HepG2 (cell line): Measurements from ENCODE around the gene PKD2L2. TPM values are rescaled to one million over a fixed set of nuclear protein-coding genes. Genes with fewer than 3 reads are reported as not detected.
A peak's percentile ranks its signal among the peaks of the same experiment; 100 is the strongest.

Experiments used
- ATAC-seq: fragments of 200-7000 bp; cut with Tn5 transposase; 3 replicates; pipeline ENCODE4 v1.9.1; 2020; ENCODE audit warnings: mild to moderate bottlenecking, moderate library complexity
- Bru-seq: library from RNA; stranded (reverse); fragments of 400-500 nt; gene quantifications from one replicate; lab custom pipeline; 2021; lab: Mats Ljungman, UMichigan
- BruChase-seq, 2 experiments: library from RNA; stranded (reverse); fragments of 400-500 nt; gene quantifications; one replicate each; lab custom pipeline; 2021; lab: Mats Ljungman, UMichigan
- BruUV-seq: library from RNA; stranded (reverse); fragments of 400-500 nt; replicated peaks from 2 replicates; lab custom pipeline; 2021; lab: Mats Ljungman, UMichigan
- CTCF ChIA-PET: fragments of 300-600 bp; formaldehyde crosslinking; extraction: SDS; loops from one replicate; lab custom pipeline; 2021; ENCODE audit warnings: low total read pairs, inconsistent platforms, low intra/inter-chr PET ratio; lab: Yijun Ruan, JAX
- POLR2A ChIA-PET: fragments of 350-600 bp; sonication (Branson Sonifier 250); formaldehyde crosslinking; loops from one replicate; lab custom pipeline; 2020; ENCODE audit warnings: antibody characterized with exemption, inconsistent platforms; lab: Yijun Ruan, JAX
- DNase-seq: peaks from one replicate; pipeline ENCODE4 v3.0.0-alpha.2; 2015; ENCODE audit warnings: low spot score
- FAIRE-seq: peaks from 3 replicates; lab custom pipeline; 2011; peaks lifted over from hg19 to GRCh38; lab: Jason Lieb, UNC
- H2AFZ ChIP-seq: one replicate; pipeline ENCODE4 v1.6.1; 2011; ENCODE audit warnings: low read length, inconsistent platforms
- H3K27ac ChIP-seq: fragments of 300-600 bp; 3 replicates; pipeline ENCODE4 v1.8.0; 2011; ENCODE audit warnings: mixed run types, mild to moderate bottlenecking, mixed read lengths, low read length, inconsistent platforms; ENCODE audit not compliant: insufficient read depth; ENCODE audit errors: extremely low read length
- H3K27me3 ChIP-seq, 2 experiments: fragments of 200-600 bp in 1 of 2; 2 replicates in 1 of 2; 3 replicates in 1 of 2; pipeline versions ENCODE4 v1.6.0 to v1.8.0; 2011; ENCODE audit warnings: low read length in 2 of 2, mild to moderate bottlenecking in 2 of 2, moderate library complexity in 2 of 2, inconsistent platforms in 1 of 2; ENCODE audit not compliant: insufficient read depth in 2 of 2, control insufficient read depth in 1 of 2
- H3K36me3 ChIP-seq, 2 experiments: fragments of 200-600 bp in 1 of 2; replicated peaks in 1 of 2; 2 replicates in 1 of 2; 3 replicates in 1 of 2; pipeline versions ENCODE4 v1.5.1 to v1.8.0; 2011; ENCODE audit warnings: low read length in 2 of 2, inconsistent platforms in 1 of 2; ENCODE audit not compliant: insufficient read depth in 2 of 2, control insufficient read depth in 1 of 2
- H3K4me1 ChIP-seq: 2 replicates; pipeline ENCODE4 v1.5.1; 2012; ENCODE audit warnings: low read length, inconsistent platforms; ENCODE audit not compliant: insufficient read depth
- H3K4me2 ChIP-seq: 2 replicates; pipeline ENCODE4 v1.6.0; 2011; ENCODE audit warnings: low read depth, low read length, inconsistent platforms
- H3K4me3 ChIP-seq, 3 experiments: fragments of 200-600 bp in 1 of 3; sonication (generic), shearing (Covaris generic) in 1 of 3; replicated peaks in 1 of 3; 2 replicates each; pipeline ENCODE4 v1.5.1; 2011 to 2016; ENCODE audit warnings: low read length in 3 of 3, inconsistent platforms in 2 of 3, low read depth in 2 of 3, mild to moderate bottlenecking in 2 of 3, control low read depth in 1 of 3, mixed read lengths in 1 of 3; ENCODE audit not compliant: insufficient read depth in 1 of 3
- H3K79me2 ChIP-seq: one replicate; pipeline ENCODE4 v1.6.1; 2011; ENCODE audit warnings: low read length, inconsistent platforms; ENCODE audit not compliant: insufficient read depth
- H3K9ac ChIP-seq: 2 replicates; pipeline ENCODE4 v1.6.0; 2011; ENCODE audit warnings: mild to moderate bottlenecking, low read depth, low read length, inconsistent platforms; ENCODE audit not compliant: insufficient read depth
- H3K9me3 ChIP-seq: 2 replicates; pipeline ENCODE4 v1.5.1; 2012; ENCODE audit warnings: mild to moderate bottlenecking, low read length
- H4K20me1 ChIP-seq: 2 replicates; pipeline ENCODE4 v1.6.0; 2011; ENCODE audit warnings: inconsistent platforms, mild to moderate bottlenecking, low read length, moderate library complexity; ENCODE audit not compliant: insufficient read depth
- ZBTB8A ChIP-seq: sonication (generic); formaldehyde crosslinking; IDR thresholded peaks from 2 replicates; pipeline ENCODE4 v1.4.0; 2020; ENCODE audit warnings: mild to moderate bottlenecking, low read depth, missing genetic modification reagents, borderline replicate concordance
- ZNF629 ChIP-seq: sonication (generic); formaldehyde crosslinking; conservative IDR thresholded peaks from 2 replicates; pipeline ENCODE4 v1.5.0; 2020; ENCODE audit warnings: missing genetic modification reagents
- WGBS: methylation state at CpG from one replicate; pipeline ENCODE4 v1.1.6; 2017; ENCODE audit warnings: low lambda C conversion rate; 5-methylcytosine and 5-hydroxymethylcytosine counted together
- in situ Hi-C: cut with HindIII; loops from 2 replicates; pipeline ENCODE4 v1.10.0; 2017; ENCODE audit warnings: low pct_unique_long_range_greater_than_20kb; ENCODE audit not compliant: extremely low pct_ligation_motif_present
- intact Hi-C: fragments of 100-400 bp; cut with micrococcal nuclease; formaldehyde crosslinking; loops from one replicate; pipeline ENCODE4 v1.10.0; 2022; ENCODE audit not compliant: unreplicated experiment
- long read RNA-seq, 2 experiments: library from RNA in 1 of 2; library from polyadenylated mRNA in 1 of 2; stranded (forward) in 1 of 2; unstranded in 1 of 2; transcript quantifications; one replicate each; pipeline ENCODE4 v2.0.0, GENCODE V29; 2019 to 2022
- polyA minus RNA-seq, 3 experiments: library from RNA; depleted of rRNA, polyadenylated mRNA; stranded (reverse); fragments of >200 nt; gene quantifications; 2 replicates each; pipeline ENCODE4 v1.2.3, GENCODE V29; 2011; ENCODE audit warnings: low replicate concordance in 1 of 3
- polyA plus RNA-seq, 8 experiments: library from polyadenylated mRNA; depleted of rRNA in 3 of 8; stranded (reverse) in 7 of 8; unstranded in 1 of 8; fragments of >200 nt; fragmentation: Illumina TruSeq in 4 of 8; extraction: Trizol in 4 of 8; gene quantifications; 2 replicates each; pipeline versions ENCODE4 v1.2.1 to v1.2.3, GENCODE V29; 2011 to 2016; ENCODE audit warnings: low read depth in 4 of 8, missing spikeins in 1 of 8, mixed read lengths in 1 of 8; ENCODE audit not compliant: insufficient read depth in 1 of 8
- total RNA-seq, 5 experiments: library from RNA; depleted of rRNA; stranded (reverse); fragments of >200 nt; fragmentation: Illumina TruSeq; extraction: Trizol; gene quantifications; 2 replicates each; pipeline ENCODE4 v1.2.3, GENCODE V29; 2016; ENCODE audit warnings: low read depth in 1 of 5

PKD2L2 gene
- total RNA-seq (2016; rRNA removed; fragmentation: Illumina TruSeq; extraction: Trizol) = not detected in 2 replicates
- total RNA-seq (2016; cell fraction: cytosol; rRNA removed; fragmentation: Illumina TruSeq; extraction: Trizol; ENCODE audit: low read depth) = not detected in 2 replicates
- total RNA-seq (2016; cell fraction: insoluble cytoplasmic fraction; rRNA removed; fragmentation: Illumina TruSeq; extraction: Trizol) = not detected in 2 replicates
- not detected in 2 replicates for total RNA-seq (2016; cell fraction: membrane; rRNA removed; fragmentation: Illumina TruSeq; extraction: Trizol)
- total RNA-seq (2016; cell fraction: nucleus; rRNA removed; fragmentation: Illumina TruSeq; extraction: Trizol) = not detected in 2 replicates
- not detected in 2 replicates for polyA plus RNA-seq (2011; rRNA removed)
- polyA plus RNA-seq (2011; cell fraction: cytosol; rRNA removed) = not detected in 2 replicates
- not detected in 2 replicates for polyA plus RNA-seq (2011; cell fraction: nucleus; rRNA removed)
- not detected in 2 replicates for polyA plus RNA-seq (2012)
- polyA plus RNA-seq (2016; cell fraction: cytosol; fragmentation: Illumina TruSeq; extraction: Trizol; ENCODE audit: low read depth) = not detected in 2 replicates
- polyA plus RNA-seq (2016; cell fraction: insoluble cytoplasmic fraction; fragmentation: Illumina TruSeq; extraction: Trizol; ENCODE audit: low read depth) = not detected in 2 replicates
- not detected in 2 replicates for polyA plus RNA-seq (2016; cell fraction: membrane; fragmentation: Illumina TruSeq; extraction: Trizol; ENCODE audit: low read depth)
- not detected in 2 replicates for polyA plus RNA-seq (2016; cell fraction: nucleus; fragmentation: Illumina TruSeq; extraction: Trizol; ENCODE audit: insufficient read depth, low read depth)
- polyA minus RNA-seq (2011; rRNA and poly(A)+ RNA removed; ENCODE audit: low replicate concordance) = not detected in 2 replicates
- polyA minus RNA-seq (2011; cell fraction: cytosol; rRNA and poly(A)+ RNA removed) = not detected in 2 replicates
- not detected in 2 replicates for polyA minus RNA-seq (2011; cell fraction: nucleus; rRNA and poly(A)+ RNA removed)
- Bru-seq, nascent RNA = not detected
- BruChase-seq, experiment 1, labeled RNA remaining after a 6-hour chase = percentile 7 among the genes with signal in this experiment
- not detected for BruChase-seq, experiment 2, labeled RNA remaining after a 2-hour chase
- long read RNA-seq, experiment 1 = 0 reads
- long read RNA-seq, experiment 2 = 0 reads

DNA sequence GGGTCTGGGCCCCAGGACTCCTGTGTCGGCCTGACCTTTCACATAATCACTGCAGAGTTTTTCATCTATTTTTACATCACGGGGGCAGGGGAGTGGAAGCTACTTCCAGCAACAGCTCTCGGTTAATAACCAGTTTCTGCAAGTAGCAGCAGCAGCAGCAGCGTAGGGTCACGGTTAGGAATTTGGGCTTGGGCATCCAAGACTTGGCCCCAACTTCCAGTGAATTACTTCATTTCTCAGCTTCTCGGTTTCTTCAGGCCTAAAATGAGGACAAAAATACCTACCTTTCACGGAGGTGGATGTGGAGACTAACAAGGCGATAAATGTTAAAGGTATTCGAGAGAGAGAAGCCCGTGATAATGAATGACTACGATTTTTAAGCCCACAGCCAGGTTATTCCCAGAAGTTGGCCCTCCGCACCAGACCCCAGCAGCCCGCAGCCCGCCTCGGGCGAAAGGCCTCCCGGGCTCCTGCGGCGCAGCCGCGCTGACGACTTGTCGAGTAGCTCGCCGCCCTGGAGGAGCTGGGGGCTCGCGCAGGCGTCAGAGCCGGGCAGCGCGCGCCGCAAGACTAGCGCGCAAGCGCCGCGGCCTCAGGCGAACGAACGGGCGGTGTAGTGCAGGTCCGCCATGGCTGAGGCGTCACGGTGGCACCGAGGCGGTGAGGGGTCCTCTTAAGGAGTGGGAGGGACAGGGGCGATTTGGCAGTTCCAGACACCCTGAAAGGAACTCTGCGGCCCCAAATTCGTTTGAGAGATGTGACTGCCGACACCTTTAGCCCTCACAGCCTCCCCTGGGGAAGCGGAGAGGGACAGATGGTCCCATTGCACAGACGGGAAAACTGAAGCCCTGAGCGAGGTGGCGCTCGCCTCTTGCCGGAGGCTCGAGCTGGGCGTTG, at the start of gene PKD2L2:
PKD2L2 (plus strand) TSS at position 595 of the 897 bp plus-strand sequence; CDS start at position 630, 35 bp downstream.
- peak; percentile 69 for TF ChIP-seq ZNF629 (CRISPR knock-in tag)
- no peak for TF ChIP-seq ZBTB8A (CRISPR knock-in tag)
- H3K79me2 ChIP-seq = no peaks in the 10 kb centered on the region
- no peak within 1 kb of the TSS for H3K4me3 ChIP-seq
- H3K4me1 ChIP-seq = peaks cover 21% of the 10 kb centered on the region
- H3K9me3 ChIP-seq = no peaks in the 10 kb centered on the region
- no peak for DNase-seq
- no peak for FAIRE-seq
- BruUV-seq = no TSS peak
- no peak within 1 kb of the TSS for H3K9ac ChIP-seq
- H3K27ac ChIP-seq = no peak within 1 kb of the TSS
- CTCF ChIA-PET = no interaction called here
- 85% methylated on average over 56 of the region's 59 CpGs for WGBS
- peak within 1 kb of the TSS; percentile 43 for H3K4me2 ChIP-seq
- intact Hi-C loops = no loop called here
- ATAC-seq = no peak
- in situ Hi-C loops = no loop called here
- no peaks in the 10 kb centered on the region for H3K36me3 ChIP-seq
- no peak within 1 kb of the TSS for H2AFZ ChIP-seq
- POLR2A ChIA-PET = no interaction called here
- H4K20me1 ChIP-seq = no peaks in the 10 kb centered on the region
- H3K27me3 ChIP-seq = 0 out of 5 replicates have a peak, but pooled peaks cover 0 to 3% of the 10 kb centered on the region in 2 experiments
